Activated naive CD8-positive, alpha-beta T cell (primary cell): ENCODE measurements around the gene PSMB10.
"Not testable (repeated sequence)": the region's sequence is repeated elsewhere in the genome, so short reads cannot be mapped to it uniquely, and the experiment has no call there.

ENCODE experiments used
- H3K27ac Mint-ChIP-seq: one replicate; pipeline ENCODE4 v1.8.0; 2021; ENCODE audit warnings: mixed read lengths
- H3K27me3 Mint-ChIP-seq: one replicate; pipeline ENCODE4 v1.8.0; 2021; ENCODE audit warnings: mixed read lengths
- H3K36me3 Mint-ChIP-seq: one replicate; pipeline ENCODE4 v1.8.0; 2021; ENCODE audit warnings: mixed read lengths
- H3K4me1 Mint-ChIP-seq: one replicate; pipeline ENCODE4 v1.8.0; 2021; ENCODE audit warnings: low read depth, mixed read lengths
- H3K4me3 Mint-ChIP-seq: one replicate; pipeline ENCODE4 v1.8.0; 2021; ENCODE audit warnings: mild to moderate bottlenecking, mixed read lengths
- H3K9me3 Mint-ChIP-seq: one replicate; pipeline ENCODE4 v1.8.0; 2021; ENCODE audit warnings: low read depth, mixed read lengths

The PSMB10 gene

DNA sequence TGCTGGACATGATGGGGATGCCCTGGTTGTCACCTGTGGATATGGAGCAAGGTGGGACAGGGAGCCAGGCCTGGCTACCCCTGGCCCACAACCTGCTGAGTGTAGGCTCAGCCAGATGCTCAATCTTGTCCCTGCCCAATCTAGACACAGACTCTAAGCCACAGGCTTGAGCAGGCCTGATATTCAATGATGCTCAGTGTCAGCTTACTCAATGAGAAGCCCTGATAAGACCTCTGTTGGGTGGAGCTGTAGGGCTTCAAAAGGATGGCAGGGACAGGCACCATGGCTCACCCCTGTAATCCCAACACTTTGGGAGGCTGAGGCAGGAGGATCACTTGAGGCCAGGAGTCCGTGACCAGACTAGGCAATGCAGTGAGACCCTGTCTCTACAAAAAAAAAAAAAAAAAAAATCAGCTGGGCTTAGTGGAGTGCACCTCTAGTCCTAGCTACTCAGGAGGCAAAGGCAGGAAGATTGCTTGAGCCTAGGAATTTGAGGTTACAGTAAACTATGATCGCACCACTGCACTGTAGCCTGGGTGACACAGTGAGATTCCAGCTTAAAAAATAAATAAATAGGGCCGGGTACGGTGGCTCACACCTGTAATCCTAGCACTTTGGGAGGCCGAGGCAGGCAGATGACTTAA is 3.9 kb upstream of the PSMB10 start:
- peak overlapping the region; percentile 47 for H3K4me3 Mint-ChIP-seq
- H3K36me3 Mint-ChIP-seq = peaks cover 3% of the 10 kb centered on the region
- no peaks in the 10 kb centered on the region for H3K27me3 Mint-ChIP-seq
- peaks cover 31% of the 10 kb centered on the region for H3K4me1 Mint-ChIP-seq
- peak overlapping the region; percentile 89 for H3K27ac Mint-ChIP-seq
- H3K9me3 Mint-ChIP-seq = no peaks in the 10 kb centered on the region

DNA sequence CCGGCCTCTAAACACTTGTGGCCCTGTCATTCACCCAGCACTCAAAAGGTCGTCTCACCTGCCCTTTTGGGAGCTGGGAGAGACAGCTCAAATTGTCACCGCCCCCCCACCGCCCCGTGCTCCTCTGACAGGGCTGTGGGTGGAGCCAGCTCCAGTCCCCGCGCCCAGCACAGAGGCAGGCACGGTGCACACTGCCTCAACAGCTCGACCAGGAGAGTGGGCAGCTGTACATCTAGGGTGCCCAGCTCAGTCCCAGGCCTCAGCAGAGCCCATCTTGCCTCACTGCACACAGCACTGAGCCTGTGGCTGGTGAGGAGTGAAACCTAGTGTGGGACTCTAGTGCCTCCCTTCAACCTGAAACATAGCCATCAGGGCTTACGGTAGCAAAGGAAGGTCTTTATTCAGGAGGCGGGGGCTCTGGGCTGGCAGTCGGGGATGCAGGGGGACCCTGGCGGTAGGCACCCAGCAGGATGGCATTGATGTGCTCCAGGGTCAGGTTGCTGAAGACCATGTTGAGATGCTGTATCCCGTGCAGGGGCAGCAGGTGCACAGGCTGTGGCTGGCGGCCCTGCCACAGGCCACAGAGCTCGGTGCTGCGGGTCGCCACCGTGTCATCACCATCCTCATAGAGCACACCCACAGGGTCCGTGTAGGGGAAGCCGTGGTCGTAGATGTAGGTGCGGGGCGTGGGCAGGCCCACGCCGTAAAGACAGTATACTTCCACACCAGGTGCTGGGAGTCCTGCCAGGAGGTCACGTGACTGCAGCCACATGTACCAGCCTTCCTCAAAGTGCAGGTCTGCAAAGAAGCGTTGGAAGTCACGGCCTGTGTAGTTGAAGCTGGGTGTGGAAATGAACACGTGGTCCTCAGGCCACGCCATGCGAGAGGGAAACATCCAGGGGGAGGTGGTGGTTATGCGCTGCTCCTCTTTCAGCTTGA is 3.1 kb upstream of the PSMB10 start:
- peak overlapping the region; percentile 89 for H3K27ac Mint-ChIP-seq
- no peaks in the 10 kb centered on the region for H3K27me3 Mint-ChIP-seq
- peaks cover 8% of the 10 kb centered on the region for H3K36me3 Mint-ChIP-seq
- no peaks in the 10 kb centered on the region for H3K9me3 Mint-ChIP-seq
- H3K4me1 Mint-ChIP-seq = peaks cover 39% of the 10 kb centered on the region
- H3K4me3 Mint-ChIP-seq = peak overlapping the region; percentile 47

DNA sequence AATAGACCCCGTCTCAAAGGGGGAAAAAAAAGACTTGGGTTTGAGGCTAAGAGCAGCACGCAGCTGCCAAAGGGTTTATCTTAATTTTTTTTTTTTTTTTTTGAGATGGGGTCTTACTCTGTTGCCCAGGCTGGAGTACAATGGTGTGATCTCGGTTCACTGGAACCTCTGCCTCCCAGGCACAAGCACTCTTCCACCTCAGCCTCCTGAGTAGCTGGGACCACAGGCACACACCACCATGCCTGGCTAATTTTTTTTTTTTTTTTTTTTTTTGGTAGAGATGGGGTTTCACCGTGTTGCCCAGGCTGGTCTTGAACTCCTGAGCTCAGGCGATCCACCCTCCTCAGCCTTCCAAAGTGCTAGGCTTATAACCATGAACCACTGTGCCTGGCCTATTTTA is 1.1 kb upstream of the PSMB10 start:
- H3K4me3 Mint-ChIP-seq = peak overlapping the region; percentile 99
- H3K27me3 Mint-ChIP-seq, H3K27ac Mint-ChIP-seq, H3K9me3 Mint-ChIP-seq, H3K36me3 Mint-ChIP-seq: not testable (repeated sequence)
- H3K4me1 Mint-ChIP-seq = peaks cover 45% of the 10 kb centered on the region

DNA sequence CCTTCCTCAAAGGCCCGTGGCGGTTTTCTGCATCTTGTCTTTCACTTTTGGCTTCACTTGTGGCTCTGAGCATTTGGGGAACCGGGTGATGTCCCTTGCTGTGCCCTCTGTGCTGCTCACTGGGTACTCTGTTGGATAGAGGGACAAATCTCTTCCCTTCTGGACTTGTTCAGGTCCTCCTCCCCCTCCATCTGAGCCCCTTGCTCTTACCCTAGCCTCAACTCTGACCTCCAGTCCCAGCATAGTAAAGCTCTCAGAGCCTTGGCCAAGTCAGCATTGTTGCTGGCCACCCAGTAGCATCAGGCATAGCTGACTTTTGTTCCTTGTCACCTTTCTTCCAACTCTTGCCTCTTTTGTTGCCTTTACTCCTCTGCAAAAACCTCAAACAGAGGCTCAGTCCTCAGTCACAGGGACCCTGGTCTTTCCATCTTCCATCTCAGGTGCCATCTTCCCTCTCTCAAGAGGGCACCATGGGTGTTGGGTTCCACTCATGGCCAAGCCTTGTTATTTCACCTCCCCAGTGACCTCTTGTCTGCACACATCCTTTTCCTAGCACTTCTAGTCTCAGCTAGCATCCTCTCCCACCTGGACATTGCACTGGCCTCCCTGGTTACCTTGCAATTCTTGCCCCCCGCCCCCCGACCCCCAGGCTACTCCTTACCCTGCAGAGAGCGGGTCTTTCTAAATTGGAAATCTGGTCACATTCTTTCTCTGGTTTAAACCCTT is 393 bp upstream of the PSMB10 start:
- Mint-ChIP-seq H3K27ac (peak overlapping the region; percentile 99), H3K36me3 (peaks cover 8% of the 10 kb centered on the region)

DNA sequence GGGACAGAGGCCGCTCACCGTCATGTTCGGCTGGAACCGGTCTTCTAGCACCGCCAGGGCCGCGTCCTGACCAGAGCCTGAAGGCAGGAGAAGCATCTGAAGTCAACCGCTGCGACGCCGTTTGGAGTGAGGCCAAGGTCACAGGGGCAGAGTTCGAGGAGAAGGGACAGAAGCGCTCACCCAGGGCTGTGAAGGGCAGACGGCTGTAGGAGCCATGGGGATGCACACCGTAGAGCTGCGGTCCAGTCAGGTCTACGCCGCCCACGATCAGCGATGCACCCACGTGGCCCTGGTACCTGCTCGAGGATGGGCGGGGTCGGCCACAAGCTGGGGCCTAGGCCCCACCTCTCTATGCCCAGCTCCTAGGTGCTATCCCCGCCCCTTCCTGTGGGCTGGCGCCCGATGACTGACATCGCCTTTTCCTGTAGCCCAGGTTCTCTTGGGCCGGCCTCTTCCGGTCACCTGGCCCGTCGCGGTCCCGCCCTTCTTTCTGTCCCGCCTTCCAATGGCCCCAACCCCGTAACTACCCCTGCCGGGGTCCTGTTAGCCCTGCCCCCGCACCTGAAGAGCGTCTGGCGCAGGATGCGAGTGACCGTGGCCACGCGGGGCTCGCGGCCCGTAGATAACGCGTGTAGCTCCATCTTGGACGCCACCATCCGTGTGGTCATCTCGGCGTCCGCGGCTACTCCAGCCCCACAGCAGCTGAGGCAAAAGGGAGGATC is 1.1 kb downstream of the PSMB10 start:
- H3K4me3 Mint-ChIP-seq = peak overlapping the region; percentile 99
- H3K36me3 Mint-ChIP-seq = peaks cover 8% of the 10 kb centered on the region
- H3K9me3 Mint-ChIP-seq = no peaks in the 10 kb centered on the region
- H3K27ac Mint-ChIP-seq = peak overlapping the region; percentile 99
- peaks cover 35% of the 10 kb centered on the region for H3K4me1 Mint-ChIP-seq
- H3K27me3 Mint-ChIP-seq = no peaks in the 10 kb centered on the region

More for the DNA sequence above, 393 bp upstream of the PSMB10 start:
- Mint-ChIP-seq H3K4me3 (peak overlapping the region; percentile 99), H3K9me3 (no peaks in the 10 kb centered on the region), H3K4me1 (peaks cover 43% of the 10 kb centered on the region), H3K27me3 (no peaks in the 10 kb centered on the region)

DNA sequence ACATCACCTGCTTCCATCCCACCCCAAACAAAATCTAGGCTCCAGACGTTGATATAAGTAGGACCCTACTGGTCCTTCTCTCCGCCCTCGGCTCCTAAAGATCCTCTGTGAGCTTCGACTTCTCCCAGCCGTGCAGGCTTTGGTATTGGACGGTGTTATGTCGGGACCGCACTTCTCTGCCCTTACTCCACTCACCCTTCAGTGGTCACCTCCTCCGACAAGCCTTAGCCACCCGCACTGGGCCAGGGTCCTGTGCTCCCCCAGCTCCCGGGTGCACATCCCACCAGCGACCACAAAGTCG is 1.6 kb downstream of the PSMB10 start:
- H3K27me3 Mint-ChIP-seq = no peaks in the 10 kb centered on the region
- no peaks in the 10 kb centered on the region for H3K9me3 Mint-ChIP-seq
- peaks cover 8% of the 10 kb centered on the region for H3K36me3 Mint-ChIP-seq
- peaks cover 31% of the 10 kb centered on the region for H3K4me1 Mint-ChIP-seq
- H3K27ac Mint-ChIP-seq = peak overlapping the region; percentile 99
- peak overlapping the region; percentile 99 for H3K4me3 Mint-ChIP-seq

DNA sequence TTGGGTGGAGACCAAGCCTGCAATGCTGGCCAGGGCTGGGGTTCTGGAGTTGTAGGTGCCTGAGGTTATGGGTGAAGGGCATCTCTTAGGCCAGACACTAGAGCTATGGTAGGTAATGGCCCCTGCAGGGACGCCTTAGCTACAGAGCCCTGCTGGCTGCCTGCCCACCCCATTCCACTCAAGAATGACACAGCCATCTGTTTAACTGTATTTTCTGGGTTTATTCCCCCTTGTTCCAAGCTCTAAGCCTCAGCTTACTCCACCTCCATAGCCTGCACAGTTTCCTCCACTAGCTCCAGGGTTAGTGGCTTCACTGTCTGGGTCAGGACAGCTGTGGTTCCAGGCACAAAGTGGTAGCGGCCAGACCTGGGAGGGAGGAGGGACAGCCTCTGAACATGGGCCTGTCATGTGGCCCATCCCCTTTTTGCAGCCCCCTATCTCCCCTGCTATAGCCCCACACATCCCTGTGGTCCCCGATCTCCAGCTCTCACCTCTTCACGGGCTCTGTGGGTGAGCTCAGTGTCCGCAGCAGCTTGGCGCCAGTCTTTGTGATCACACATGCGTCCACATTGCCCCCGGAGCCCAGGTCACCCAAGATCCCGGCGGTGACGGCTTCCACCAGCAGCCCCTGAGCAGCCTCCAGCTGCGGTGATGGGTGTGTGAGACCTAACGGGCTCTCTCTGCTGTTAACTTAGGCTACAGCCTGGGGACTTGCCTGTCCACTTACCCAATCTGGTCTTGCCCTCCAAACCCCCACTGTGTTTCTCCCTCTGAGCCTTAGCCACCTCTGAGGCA is 2.1 kb downstream of the PSMB10 start:
- Mint-ChIP-seq H3K4me1 (peaks cover 25% of the 10 kb centered on the region), H3K4me3 (peak overlapping the region; percentile 99), H3K27ac (peak overlapping the region; percentile 99), H3K36me3 (peaks cover 8% of the 10 kb centered on the region), H3K9me3 (no peaks in the 10 kb centered on the region), H3K27me3 (no peaks in the 10 kb centered on the region)

DNA sequence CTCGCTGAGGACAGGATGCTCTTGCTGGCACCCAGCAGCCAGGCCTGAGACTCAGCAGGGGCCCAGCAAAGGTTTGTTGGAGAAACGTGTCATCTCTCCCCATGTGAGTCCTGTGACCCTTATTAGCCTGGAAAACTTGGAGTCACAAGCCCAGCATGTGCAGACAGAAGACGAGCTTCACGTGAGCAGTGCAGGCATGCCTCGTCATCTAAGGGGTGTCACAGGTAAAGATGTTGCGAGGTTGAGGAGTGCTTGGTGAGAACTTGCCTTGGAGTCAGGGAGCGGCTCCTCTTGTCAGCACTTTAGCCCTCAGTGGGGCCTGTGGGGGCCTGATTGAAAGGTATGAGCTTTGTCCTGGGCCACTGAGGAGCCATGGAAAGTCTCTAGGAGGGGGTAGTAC is 2.8 kb downstream of the PSMB10 start:
- H3K27ac Mint-ChIP-seq = peak overlapping the region; percentile 55
- no peaks in the 10 kb centered on the region for H3K9me3 Mint-ChIP-seq
- no peaks in the 10 kb centered on the region for H3K27me3 Mint-ChIP-seq
- H3K4me1 Mint-ChIP-seq = peaks cover 24% of the 10 kb centered on the region
- H3K36me3 Mint-ChIP-seq = peaks cover 8% of the 10 kb centered on the region
- peak overlapping the region; percentile 99 for H3K4me3 Mint-ChIP-seq

DNA sequence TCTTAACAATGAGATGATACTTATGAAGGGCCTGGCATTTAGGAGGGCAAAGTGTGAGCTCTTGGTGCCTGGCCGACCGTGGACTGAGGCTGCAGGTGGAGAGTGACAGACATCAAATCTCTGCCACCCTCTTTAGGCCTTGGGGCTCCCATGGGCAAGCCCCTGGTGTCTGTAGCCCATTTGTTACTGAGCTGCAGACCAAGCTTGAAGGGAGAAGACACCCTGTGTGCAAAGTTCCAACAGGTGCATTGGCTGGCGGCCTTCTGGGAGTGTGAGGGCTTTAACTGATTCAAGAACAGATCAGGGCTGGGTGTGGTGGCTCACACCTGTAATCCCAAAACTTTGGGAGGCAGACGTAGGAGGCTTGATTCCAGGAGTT is 4.2 kb downstream of the PSMB10 start:
- H3K9me3 Mint-ChIP-seq = no peaks in the 10 kb centered on the region
- H3K27me3 Mint-ChIP-seq = no peaks in the 10 kb centered on the region
- peaks cover 23% of the 10 kb centered on the region for H3K4me1 Mint-ChIP-seq
- peaks cover 8% of the 10 kb centered on the region for H3K36me3 Mint-ChIP-seq
- H3K27ac Mint-ChIP-seq = no peak overlapping the region
- H3K4me3 Mint-ChIP-seq = no peak overlapping the region

DNA sequence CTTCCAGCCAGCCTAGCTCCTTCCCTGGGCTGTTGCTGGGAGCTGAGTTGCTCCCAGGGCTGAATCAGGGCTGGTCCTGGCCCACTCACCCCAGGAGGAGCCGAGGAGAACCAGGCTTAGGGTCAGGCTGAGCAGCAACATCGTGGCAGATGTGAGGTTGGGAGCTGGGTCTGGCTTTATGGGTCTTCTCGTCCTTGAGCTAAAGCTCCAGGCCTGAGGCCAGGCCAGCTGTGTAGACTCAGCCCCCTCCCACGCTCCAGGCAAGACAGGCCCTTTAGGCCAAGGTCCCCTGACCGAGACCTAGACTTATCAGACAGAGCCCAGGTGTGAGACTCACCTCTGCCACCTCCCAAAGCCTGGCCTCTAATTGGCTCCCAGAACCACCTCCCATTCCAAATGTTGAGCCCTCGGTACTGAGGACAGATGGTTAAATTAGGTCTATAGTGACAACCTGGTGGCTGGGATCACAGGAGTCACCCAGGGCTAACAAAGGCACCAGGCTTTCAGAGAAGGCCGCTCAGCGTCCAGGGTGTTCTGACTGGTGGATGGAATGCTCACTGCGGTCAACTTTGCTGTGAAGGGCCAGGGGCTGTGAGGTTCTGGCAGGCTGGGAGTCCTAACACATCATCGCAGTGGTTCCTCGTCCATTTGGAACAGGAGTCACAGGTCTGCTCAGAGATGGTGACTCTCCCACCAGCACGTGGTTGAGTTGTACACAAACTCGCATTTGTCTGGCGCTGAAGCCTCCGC is 4.8 kb downstream of the PSMB10 start, which contains the start of gene CTRL:
Gene CTRL (minus strand): TSS at position 151 of the 750 bp plus-strand sequence. CDS start 10 bp downstream, at position 141.
- Mint-ChIP-seq H3K9me3 (no peaks in the 10 kb centered on the region), H3K4me3 (no peak within 1 kb of the TSS), H3K27ac (no peak within 1 kb of the TSS), H3K36me3 (peaks cover 8% of the 10 kb centered on the region), H3K27me3 (no peaks in the 10 kb centered on the region), H3K4me1 (peaks cover 18% of the 10 kb centered on the region)

DNA sequence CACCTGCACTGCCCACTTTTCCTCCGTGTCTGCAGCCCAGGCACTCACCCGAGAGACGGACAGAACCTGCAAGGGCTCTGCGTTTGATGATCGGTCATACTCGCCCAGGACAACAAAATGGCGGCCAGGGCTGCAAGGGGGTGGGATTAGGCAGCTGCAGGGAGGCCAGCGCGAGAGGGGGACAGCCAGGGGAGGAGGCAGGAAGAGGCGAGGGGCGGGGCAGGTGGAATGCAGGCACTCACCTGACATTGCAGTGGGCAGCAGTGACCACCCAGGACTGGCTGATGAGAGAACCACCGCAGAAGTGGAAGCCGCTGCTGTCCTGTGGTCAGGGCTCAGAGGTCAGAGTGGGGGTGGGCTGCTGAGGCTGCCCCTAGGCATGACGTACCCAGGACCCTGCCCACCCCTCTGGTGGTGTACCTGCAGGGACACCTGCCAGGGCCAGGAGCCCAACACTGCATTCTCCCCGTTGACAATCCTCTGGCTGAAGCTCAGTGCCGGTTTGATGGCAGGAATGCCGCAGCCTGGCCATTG is 5.9 kb downstream of the PSMB10 start:
- Mint-ChIP-seq H3K9me3 (no peaks in the 10 kb centered on the region), H3K36me3 (peaks cover 6% of the 10 kb centered on the region), H3K4me3 (no peak overlapping the region), H3K27ac (no peak overlapping the region), H3K27me3 (no peaks in the 10 kb centered on the region), H3K4me1 (peaks cover 16% of the 10 kb centered on the region)

DNA sequence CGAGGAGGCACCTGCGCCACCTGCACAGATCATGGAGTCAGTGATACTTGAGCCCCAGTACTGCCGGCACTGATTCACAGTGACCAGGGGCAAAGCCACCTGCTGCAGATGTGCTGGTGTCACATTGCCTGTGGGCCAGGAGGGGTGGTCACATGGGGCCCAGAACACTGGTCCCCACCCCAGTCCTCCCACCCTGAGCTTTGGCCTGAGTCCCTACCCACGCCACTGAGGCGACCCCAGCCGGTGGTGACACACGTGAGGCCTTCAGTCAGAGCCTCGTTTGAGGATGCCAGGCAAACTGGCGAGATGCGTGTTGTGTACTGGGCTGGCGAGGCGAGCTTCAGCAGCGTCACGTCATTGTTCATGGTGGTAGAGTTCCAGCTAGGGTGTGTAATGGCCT is 6.5 kb downstream of the PSMB10 start:
- Mint-ChIP-seq H3K27ac (no peak overlapping the region), H3K4me3 (no peak overlapping the region), H3K4me1 (peaks cover 11% of the 10 kb centered on the region), H3K27me3 (no peaks in the 10 kb centered on the region), H3K9me3 (no peaks in the 10 kb centered on the region), H3K36me3 (peaks cover 1% of the 10 kb centered on the region)

DNA sequence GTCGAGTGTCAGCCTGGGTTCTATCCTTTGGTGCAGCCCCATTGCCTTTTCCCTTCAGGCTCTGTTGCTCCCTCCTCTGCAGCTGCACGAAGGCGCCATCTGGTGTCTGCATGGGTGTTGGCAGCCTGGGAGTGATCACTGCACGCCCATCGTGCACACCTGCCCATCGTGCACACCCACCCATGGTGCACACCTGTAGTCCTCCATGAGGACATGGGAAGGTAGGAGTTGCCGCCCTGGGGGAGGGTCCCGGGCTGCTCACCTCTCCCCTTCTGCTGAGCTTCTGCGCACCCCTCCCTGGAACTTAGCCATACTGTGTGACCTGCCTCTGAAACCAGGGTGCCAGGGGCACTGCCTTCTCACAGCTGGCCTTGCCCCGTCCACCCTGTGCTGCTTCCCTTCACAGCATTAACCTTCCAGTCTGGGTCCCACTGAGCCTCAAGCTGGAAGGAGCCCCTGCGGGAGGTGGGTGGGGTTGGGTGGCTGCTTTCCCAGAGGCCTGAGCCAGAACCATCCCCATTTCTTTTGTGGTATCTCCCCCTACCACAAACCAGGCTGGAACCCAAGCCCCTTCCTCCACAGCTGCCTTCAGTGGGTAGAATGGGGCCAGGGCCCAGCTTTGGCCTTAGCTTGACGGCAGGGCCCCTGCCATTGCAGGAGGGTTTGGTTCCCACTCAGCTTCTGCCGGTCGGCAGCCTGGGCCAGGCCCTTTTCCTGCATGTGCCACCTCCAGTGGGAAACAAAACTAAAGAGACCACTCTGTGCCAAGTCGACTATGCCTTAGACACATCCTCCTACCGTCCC is 7.9 kb downstream of the PSMB10 start:
- H3K27ac Mint-ChIP-seq = no peak overlapping the region
- no peaks in the 10 kb centered on the region for H3K36me3 Mint-ChIP-seq
- H3K27me3 Mint-ChIP-seq = no peaks in the 10 kb centered on the region
- H3K4me1 Mint-ChIP-seq = peaks cover under 1% of the 10 kb centered on the region
- H3K4me3 Mint-ChIP-seq = no peak overlapping the region
- H3K9me3 Mint-ChIP-seq = no peaks in the 10 kb centered on the region
